ENCODE measurements around the gene SEC16A.

SEC16A gene

GRCh38 chr9:136459425-136459824 is 23.4 kb downstream of the SEC16A start:
- no peak for DNase-seq

- DNase-seq, result no peak
Observed at GRCh38 chr9:136457326-136457725, 25.5 kb downstream of the SEC16A start.

- DNase-seq, result no peak
Observed at GRCh38 chr9:136456258-136456657, 26.6 kb downstream of the SEC16A start.

GRCh38 chr9:136455043-136456002 is 27.5 kb downstream of the SEC16A start:
- DNase-seq, result no peak

GRCh38 chr9:136454026-136454796 is 28.6 kb downstream of the SEC16A start:
- no peak for DNase-seq

- no peak for DNase-seq
Observed at GRCh38 chr9:136453326-136453725, 29.5 kb downstream of the SEC16A start.

- no peak for DNase-seq
Observed at GRCh38 chr9:136451221-136451877, 31.5 kb downstream of the SEC16A start.

GRCh38 chr9:136448655-136449054 is 34.2 kb downstream of the SEC16A start:
- DNase-seq, result no peak

- no peak for DNase-seq
Observed at GRCh38 chr9:136447173-136447778, 35.6 kb downstream of the SEC16A start.

- no peak for DNase-seq
Observed at GRCh38 chr9:136445799-136446198, 37.0 kb downstream of the SEC16A start.

- DNase-seq, result no peak
Observed at GRCh38 chr9:136444102-136444501, 38.7 kb downstream of the SEC16A start.

- DNase-seq, result no peak
Observed at GRCh38 chr9:136443687-136444086, 39.2 kb downstream of the SEC16A start.

- no peak for DNase-seq
Observed at GRCh38 chr9:136443087-136443486, 39.8 kb downstream of the SEC16A start.

- no peak for DNase-seq
Observed at GRCh38 chr9:136442265-136442664, 40.6 kb downstream of the SEC16A start.

- DNase-seq, result no peak
Observed at GRCh38 chr9:136441681-136442245, 41.1 kb downstream of the SEC16A start.

GRCh38 chr9:136441191-136441680 is 41.6 kb downstream of the SEC16A start:
- DNase-seq, result no peak

- DNase-seq, result no peak
Observed at GRCh38 chr9:136439481-136440408, 43.1 kb downstream of the SEC16A start, which contains the start of gene INPP5E. Gene INPP5E (minus strand): TSS chr9:136439845. CDS start chr9:136439419, 426 bp downstream.

GRCh38 chr9:136438548-136439480 is 44.0 kb downstream of the SEC16A start:
- DNase-seq, result no peak

GRCh38 chr9:136437839-136438547 is 44.8 kb downstream of the SEC16A start:
- no peak for DNase-seq

All from GF-D8 (cell line).